ENCODE measurements around the gene RAPGEF2. TPM values are rescaled to one million over a fixed set of nuclear protein-coding genes. Genes with fewer than 3 reads are reported as not detected.

RAPGEF2 gene
- polyA plus RNA-seq, 1 experiment, result 19.6 TPM

- no peak for TF ChIP-seq CTCF (IDR thresholded peaks at IDR 0.05; ENCODE audit: insufficient read depth, low read depth, low read length)
- no peak overlapping the region for H3K4me3 ChIP-seq (ENCODE audit: low read depth, low read length)
- DNase-seq (ENCODE audit: low read depth), result no peak
- POLR2A ChIA-PET, result interaction anchor here (0.7 kb wide), 1 partner anchor 10 kb away, joined by 8 read pairs; no protein-coding TSS in a partner anchor
- H3K27me3 ChIP-seq (ENCODE audit: control insufficient read depth, insufficient read depth, low read length), result no peaks in the 10 kb centered on the region
- no peaks in the 10 kb centered on the region for H3K36me3 ChIP-seq (ENCODE audit: control insufficient read depth, insufficient read depth, low read length)
- CTCF ChIA-PET, result no interaction called here
Observed at GRCh38 chr4:159238631-159239030, 135.8 kb downstream of the RAPGEF2 start.

DNA sequence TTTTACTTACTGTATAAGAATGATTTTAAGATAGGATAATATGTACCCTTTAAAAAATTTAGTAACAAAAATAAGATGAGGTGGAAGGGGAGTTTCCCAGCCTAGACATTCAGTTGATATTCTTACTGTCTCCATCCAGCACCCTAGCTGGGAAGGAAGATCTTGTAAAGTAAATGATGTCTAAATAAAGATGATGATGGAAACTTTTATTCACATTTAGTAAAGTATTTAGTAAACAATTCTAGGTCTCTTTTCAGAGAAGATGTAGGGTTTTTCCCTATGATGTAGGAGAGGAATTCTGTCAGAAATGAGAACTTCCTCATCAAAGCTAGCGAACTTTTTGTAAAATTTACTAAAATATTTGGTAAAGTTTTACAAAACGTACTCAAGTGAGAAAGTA lies 136.8 kb downstream of the RAPGEF2 start:
- no peak for DNase-seq (ENCODE audit: low read depth)
- no peak for TF ChIP-seq CTCF (IDR thresholded peaks at IDR 0.05; ENCODE audit: insufficient read depth, low read depth, low read length)
- no peaks in the 10 kb centered on the region for H3K36me3 ChIP-seq (ENCODE audit: control insufficient read depth, insufficient read depth, low read length)
- CTCF ChIA-PET, result no interaction called here
- H3K27me3 ChIP-seq (ENCODE audit: control insufficient read depth, insufficient read depth, low read length), result no peaks in the 10 kb centered on the region
- POLR2A ChIA-PET, result no interaction called here
- no peak overlapping the region for H3K4me3 ChIP-seq (ENCODE audit: low read depth, low read length)

DNA sequence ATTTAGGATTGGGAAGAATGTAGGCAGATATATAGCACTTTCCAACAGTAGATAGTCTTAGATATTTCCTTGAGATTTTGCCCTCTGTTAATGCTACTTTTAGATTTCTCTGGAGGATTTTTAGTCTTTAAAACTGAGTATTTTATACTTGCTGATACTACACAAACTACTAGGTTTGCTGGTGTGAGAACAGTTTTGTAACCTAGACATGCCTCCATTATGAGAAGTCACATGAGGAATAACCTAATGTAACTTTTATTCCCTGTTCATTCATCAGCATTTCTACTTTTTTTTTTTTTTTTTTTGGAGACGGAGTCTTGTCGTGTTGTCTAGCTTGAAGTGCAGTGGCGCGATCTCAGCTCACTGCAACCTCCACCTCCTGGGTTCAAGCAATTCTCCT lies 137.2 kb downstream of the RAPGEF2 start:
- no peak for DNase-seq (ENCODE audit: low read depth)
- ChIA-PET CTCF (no interaction called here), POLR2A (no interaction called here)
- Histone ChIP-seq H3K36me3 (ENCODE audit: control insufficient read depth, insufficient read depth, low read length) (no peaks in the 10 kb centered on the region), H3K27me3 (ENCODE audit: control insufficient read depth, insufficient read depth, low read length) (no peaks in the 10 kb centered on the region), H3K4me3 (ENCODE audit: low read depth, low read length) (no peak overlapping the region)
- TF ChIP-seq CTCF (IDR thresholded peaks at IDR 0.05; ENCODE audit: insufficient read depth, low read depth, low read length), result no peak

GRCh38 chr4:159240687-159241086 lies 137.8 kb downstream of the RAPGEF2 start:
- ChIA-PET POLR2A (no interaction called here), CTCF (no interaction called here)
- no peaks in the 10 kb centered on the region for H3K27me3 ChIP-seq (ENCODE audit: control insufficient read depth, insufficient read depth, low read length)
- DNase-seq (ENCODE audit: low read depth), result no peak
- no peak overlapping the region for H3K4me3 ChIP-seq (ENCODE audit: low read depth, low read length)
- TF ChIP-seq CTCF (IDR thresholded peaks at IDR 0.05; ENCODE audit: insufficient read depth, low read depth, low read length), result no peak
- H3K36me3 ChIP-seq (ENCODE audit: control insufficient read depth, insufficient read depth, low read length), result no peaks in the 10 kb centered on the region

DNA sequence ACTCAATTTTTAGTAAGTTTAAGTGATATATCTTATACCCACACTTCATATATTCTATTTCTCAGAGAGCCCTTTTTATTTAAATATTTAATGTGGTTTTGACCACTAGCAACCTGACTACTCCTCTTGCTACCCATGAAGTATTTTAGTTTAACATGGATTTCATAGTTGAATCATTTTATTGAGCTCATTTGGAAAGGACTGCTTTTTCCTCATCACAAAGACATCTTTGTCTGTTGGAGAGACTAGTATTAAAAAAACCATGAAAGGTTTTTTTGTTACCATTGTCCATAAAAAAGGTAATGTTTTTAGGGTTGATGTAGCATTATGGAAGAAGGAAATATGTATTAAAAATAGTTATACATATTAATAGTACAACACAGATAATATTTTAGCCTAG lies 139.5 kb downstream of the RAPGEF2 start:
- Histone ChIP-seq H3K27me3 (ENCODE audit: control insufficient read depth, insufficient read depth, low read length) (no peaks in the 10 kb centered on the region), H3K36me3 (ENCODE audit: control insufficient read depth, insufficient read depth, low read length) (no peaks in the 10 kb centered on the region), H3K4me3 (ENCODE audit: low read depth, low read length) (no peak overlapping the region)
- POLR2A ChIA-PET, result no interaction called here
- CTCF ChIA-PET, result no interaction called here
- no peak for DNase-seq (ENCODE audit: low read depth)
- no peak for TF ChIP-seq CTCF (IDR thresholded peaks at IDR 0.05; ENCODE audit: insufficient read depth, low read depth, low read length)
